ENCODE results near the gene DCLK1. TPM values are rescaled to one million over a fixed set of nuclear protein-coding genes. Genes with fewer than 3 reads are reported as not detected.

Gene DCLK1
- total RNA-seq, 2 experiments from 2014 or later: not detected

DNA sequence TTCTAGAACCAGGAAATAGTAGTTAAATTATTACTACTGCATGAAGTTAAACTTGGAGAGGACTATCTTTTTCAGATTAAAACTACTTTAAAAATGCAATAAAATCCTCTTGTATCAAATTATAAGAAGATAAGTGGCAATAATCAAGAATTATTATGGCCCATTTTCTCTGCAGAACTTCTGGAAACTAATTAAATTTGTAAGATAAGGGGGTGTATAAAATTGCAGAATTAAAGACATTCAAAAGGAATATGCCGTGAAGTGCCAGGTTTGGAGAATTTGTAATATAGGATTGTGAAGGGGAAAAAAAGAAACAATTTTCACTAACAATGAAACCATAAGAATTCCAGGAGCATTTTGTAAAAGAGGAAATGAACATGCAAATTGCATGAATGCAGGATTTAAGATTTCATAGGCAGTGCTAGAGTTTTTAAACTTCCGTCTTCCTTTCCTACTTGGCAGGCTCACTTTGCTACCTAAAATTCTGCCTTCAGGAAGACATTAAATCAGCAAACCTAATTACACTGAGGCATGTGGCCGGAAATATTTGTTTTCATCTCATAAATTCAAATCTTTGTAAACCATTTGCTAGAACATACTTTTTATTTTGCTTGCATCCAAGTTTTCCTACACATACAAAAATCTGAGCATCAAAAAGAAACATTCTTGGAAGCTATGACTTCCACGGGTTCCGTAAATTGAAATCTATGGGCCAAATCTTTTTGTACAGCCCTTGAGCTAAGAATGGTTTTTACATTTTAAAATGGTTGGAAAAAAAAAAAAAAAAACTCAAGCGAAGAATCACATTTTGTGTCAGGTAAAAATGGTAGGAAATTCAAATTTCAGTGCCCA, 166.9 kb downstream of the DCLK1 start:
- Mint-ChIP-seq H3K9me3 (peaks cover 10% of the 10 kb centered on the region), H3K27me3 (ENCODE audit: low read depth) (peaks cover 2% of the 10 kb centered on the region), H3K4me1 (ENCODE audit: low read depth) (no peaks in the 10 kb centered on the region), H3K4me3 (no peak overlapping the region), H3K36me3 (ENCODE audit: low read depth) (no peaks in the 10 kb centered on the region), H3K27ac (no peak overlapping the region)
- DNase-seq: no peak
- intact Hi-C loops (cut with micrococcal nuclease): no loop called here
- CTCF ChIA-PET: no interaction called here

GRCh38 chr13:35961461-35962220, 169.5 kb downstream of the DCLK1 start:
- no peak overlapping the region for H3K4me3 Mint-ChIP-seq
- CTCF ChIA-PET: no interaction called here
- no peaks in the 10 kb centered on the region for H3K36me3 Mint-ChIP-seq (ENCODE audit: low read depth)
- H3K27ac Mint-ChIP-seq: no peak overlapping the region
- no peak for DNase-seq
- H3K4me1 Mint-ChIP-seq (ENCODE audit: low read depth): no peaks in the 10 kb centered on the region
- peaks cover 2% of the 10 kb centered on the region for H3K27me3 Mint-ChIP-seq (ENCODE audit: low read depth)
- intact Hi-C loops (cut with micrococcal nuclease): no loop called here
- H3K9me3 Mint-ChIP-seq: peaks cover 2% of the 10 kb centered on the region

- DNase-seq: no peak
- CTCF ChIA-PET: no interaction called here
- Mint-ChIP-seq H3K4me3 (no peak overlapping the region), H3K27ac (no peak overlapping the region), H3K36me3 (ENCODE audit: low read depth) (no peaks in the 10 kb centered on the region), H3K27me3 (ENCODE audit: low read depth) (peaks cover 2% of the 10 kb centered on the region), H3K4me1 (ENCODE audit: low read depth) (no peaks in the 10 kb centered on the region), H3K9me3 (peaks cover 2% of the 10 kb centered on the region)
- intact Hi-C loops (cut with micrococcal nuclease): no loop called here
Observed at GRCh38 chr13:35961002-35961401, 170.2 kb downstream of the DCLK1 start.

DNA sequence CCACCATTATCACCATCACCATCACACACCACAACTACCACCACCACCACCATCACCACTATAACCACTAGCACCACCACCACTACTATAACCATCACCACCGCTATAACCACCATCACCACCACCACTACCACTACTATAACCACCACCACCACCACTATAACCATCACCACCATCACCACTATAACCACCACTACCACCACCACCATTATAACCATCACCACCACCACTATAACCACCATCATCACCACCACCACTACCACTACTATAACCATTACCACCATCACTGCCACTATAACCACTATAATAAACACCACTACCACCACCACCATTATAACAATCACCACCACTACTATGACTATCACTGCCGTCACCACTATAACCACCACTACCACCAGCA, 173.2 kb downstream of the DCLK1 start:
- H3K27me3 Mint-ChIP-seq (ENCODE audit: low read depth): peaks cover under 1% of the 10 kb centered on the region
- no peaks in the 10 kb centered on the region for H3K36me3 Mint-ChIP-seq (ENCODE audit: low read depth)
- CTCF ChIA-PET: no interaction called here
- no peak overlapping the region for H3K27ac Mint-ChIP-seq
- DNase-seq: no peak
- no peaks in the 10 kb centered on the region for H3K4me1 Mint-ChIP-seq (ENCODE audit: low read depth)
- H3K4me3 Mint-ChIP-seq: no peak overlapping the region
- intact Hi-C loops (cut with micrococcal nuclease): loop anchor here (10.0 kb wide), 1 partner anchor 143 kb away; no protein-coding TSS in a partner anchor
- no peaks in the 10 kb centered on the region for H3K9me3 Mint-ChIP-seq

DNA sequence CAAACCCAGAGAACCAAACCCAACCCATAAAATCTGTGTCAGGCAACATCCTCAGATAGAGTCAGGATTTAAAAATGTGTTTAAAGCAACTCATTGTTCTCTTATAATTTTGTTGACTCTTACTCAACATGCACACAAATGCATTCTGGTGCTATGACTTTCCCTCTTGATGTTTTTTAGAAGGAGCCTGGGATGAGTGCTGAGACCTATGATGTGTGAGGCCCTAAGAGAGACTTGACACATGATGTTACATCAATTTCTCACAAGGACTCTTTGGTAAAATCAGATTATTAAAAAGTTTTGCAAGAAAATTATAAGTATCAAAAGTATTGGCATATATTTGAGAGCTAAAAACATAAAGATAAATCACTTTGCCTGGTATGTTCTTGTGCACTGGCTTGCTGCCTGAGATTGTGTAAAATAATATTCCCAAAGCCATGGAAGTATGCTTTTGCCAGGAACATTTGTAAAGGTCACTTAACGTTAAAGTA, 173.9 kb downstream of the DCLK1 start:
- no peak overlapping the region for H3K4me3 Mint-ChIP-seq
- no peak for DNase-seq
- CTCF ChIA-PET: no interaction called here
- no peaks in the 10 kb centered on the region for H3K36me3 Mint-ChIP-seq (ENCODE audit: low read depth)
- H3K9me3 Mint-ChIP-seq: no peaks in the 10 kb centered on the region
- intact Hi-C loops (cut with micrococcal nuclease): loop anchor here (10.0 kb wide), 1 partner anchor 142 kb away; no protein-coding TSS in a partner anchor
- no peaks in the 10 kb centered on the region for H3K27me3 Mint-ChIP-seq (ENCODE audit: low read depth)
- no peaks in the 10 kb centered on the region for H3K4me1 Mint-ChIP-seq (ENCODE audit: low read depth)
- no peak overlapping the region for H3K27ac Mint-ChIP-seq

DNA sequence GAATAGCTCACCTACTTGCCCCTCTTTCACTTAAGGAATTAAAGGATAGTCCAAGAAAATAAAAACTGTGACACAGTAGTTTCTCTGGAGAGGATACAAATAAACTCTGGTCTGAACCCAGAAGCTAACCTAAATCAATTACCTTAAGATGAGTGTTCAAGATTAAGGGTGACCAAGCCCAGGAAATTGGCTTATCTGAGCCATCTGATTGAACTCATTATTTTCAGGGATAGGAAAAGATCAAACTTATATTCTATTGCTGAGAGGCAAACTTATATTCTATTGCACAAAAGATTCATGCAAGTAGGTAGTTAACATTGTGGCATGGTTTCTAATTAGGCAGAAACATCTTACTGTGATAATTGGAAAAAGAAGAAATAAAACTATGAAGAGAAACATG, 175.1 kb downstream of the DCLK1 start:
- intact Hi-C loops (cut with micrococcal nuclease): loop anchor here (10.0 kb wide), 1 partner anchor 141 kb away; no protein-coding TSS in a partner anchor
- no peaks in the 10 kb centered on the region for H3K27me3 Mint-ChIP-seq (ENCODE audit: low read depth)

GRCh38 chr13:35954207-35954560, 177.0 kb downstream of the DCLK1 start:
- CTCF ChIA-PET: interaction anchor here (0.6 kb wide), 1 partner anchor 97 kb away, joined by 3 read pairs; no protein-coding TSS in a partner anchor
- intact Hi-C loops (cut with micrococcal nuclease): loop anchor here (10.0 kb wide), 1 partner anchor 139 kb away; no protein-coding TSS in a partner anchor
- no peak for DNase-seq
- Mint-ChIP-seq H3K36me3 (ENCODE audit: low read depth) (no peaks in the 10 kb centered on the region), H3K27me3 (ENCODE audit: low read depth) (no peaks in the 10 kb centered on the region), H3K9me3 (no peaks in the 10 kb centered on the region), H3K4me3 (no peak overlapping the region), H3K4me1 (ENCODE audit: low read depth) (no peaks in the 10 kb centered on the region), H3K27ac (no peak overlapping the region)

More for the DNA sequence above, 175.1 kb downstream of the DCLK1 start:
- H3K36me3 Mint-ChIP-seq (ENCODE audit: low read depth): no peaks in the 10 kb centered on the region
- DNase-seq: no peak
- H3K4me3 Mint-ChIP-seq: no peak overlapping the region
- CTCF ChIA-PET: no interaction called here
- H3K4me1 Mint-ChIP-seq (ENCODE audit: low read depth): no peaks in the 10 kb centered on the region
- no peak overlapping the region for H3K27ac Mint-ChIP-seq
- H3K9me3 Mint-ChIP-seq: no peaks in the 10 kb centered on the region

GRCh38 chr13:35953537-35954206, 177.5 kb downstream of the DCLK1 start:
- Mint-ChIP-seq H3K27me3 (ENCODE audit: low read depth) (no peaks in the 10 kb centered on the region), H3K9me3 (no peaks in the 10 kb centered on the region), H3K4me1 (ENCODE audit: low read depth) (no peaks in the 10 kb centered on the region), H3K27ac (no peak overlapping the region), H3K36me3 (ENCODE audit: low read depth) (no peaks in the 10 kb centered on the region), H3K4me3 (no peak overlapping the region)
- intact Hi-C loops (cut with micrococcal nuclease): loop anchor here (10.0 kb wide), 1 partner anchor 139 kb away; no protein-coding TSS in a partner anchor
- CTCF ChIA-PET: interaction anchor here (0.6 kb wide), 2 partner anchors 39 to 98 kb away, joined by 3 read pairs; no protein-coding TSS in a partner anchor
- no peak for DNase-seq

DNA sequence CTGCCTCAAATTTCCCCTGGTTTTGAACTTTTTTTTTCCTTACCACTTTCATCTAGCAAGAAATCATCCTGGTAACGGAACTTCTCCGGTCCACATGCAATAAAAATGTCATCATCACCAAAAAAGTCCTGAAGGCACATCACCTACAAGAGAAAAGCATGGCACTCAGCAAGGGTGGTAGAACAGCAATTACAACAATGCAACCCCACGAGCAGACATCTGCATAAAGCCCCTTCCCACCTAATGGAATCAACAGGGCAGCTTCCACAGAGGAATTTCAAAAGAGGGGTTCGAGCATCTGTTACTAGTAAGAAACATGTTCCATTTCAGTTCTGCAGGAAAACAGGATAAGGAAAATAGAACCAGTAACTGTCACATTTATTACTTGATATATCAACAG, 183.9 kb downstream of the DCLK1 start:
- H3K4me1 Mint-ChIP-seq (ENCODE audit: low read depth): no peaks in the 10 kb centered on the region
- no peak for DNase-seq
- no peak overlapping the region for H3K4me3 Mint-ChIP-seq
- H3K27me3 Mint-ChIP-seq (ENCODE audit: low read depth): no peaks in the 10 kb centered on the region
- H3K9me3 Mint-ChIP-seq: peaks cover 2% of the 10 kb centered on the region
- H3K27ac Mint-ChIP-seq: no peak overlapping the region
- CTCF ChIA-PET: no interaction called here
- no peaks in the 10 kb centered on the region for H3K36me3 Mint-ChIP-seq (ENCODE audit: low read depth)
- intact Hi-C loops (cut with micrococcal nuclease): no loop called here

- Mint-ChIP-seq H3K27ac (no peak overlapping the region), H3K4me3 (no peak overlapping the region), H3K36me3 (ENCODE audit: low read depth) (no peaks in the 10 kb centered on the region), H3K4me1 (ENCODE audit: low read depth) (no peaks in the 10 kb centered on the region), H3K27me3 (ENCODE audit: low read depth) (no peaks in the 10 kb centered on the region), H3K9me3 (peaks cover 2% of the 10 kb centered on the region)
- no peak for DNase-seq
- CTCF ChIA-PET: no interaction called here
- intact Hi-C loops (cut with micrococcal nuclease): no loop called here
Observed at GRCh38 chr13:35945368-35945767, 185.8 kb downstream of the DCLK1 start.

DNA sequence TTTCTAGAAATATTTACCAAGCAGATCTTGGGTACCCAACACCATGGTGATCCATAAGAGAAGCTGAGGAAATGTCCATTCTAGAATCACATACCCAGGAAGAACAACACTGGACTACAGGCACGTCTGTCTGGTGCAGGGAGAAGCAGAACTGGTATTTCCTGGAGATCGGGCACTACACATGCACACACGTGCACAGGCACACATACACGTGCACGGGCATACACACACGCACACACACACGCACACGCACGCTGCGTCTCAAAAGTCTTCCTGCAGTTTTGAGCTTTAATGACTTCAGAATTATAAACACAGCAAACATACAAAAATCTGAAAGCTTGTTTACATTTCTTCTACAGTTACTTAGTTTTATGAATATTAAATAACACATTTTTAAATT, 189.8 kb downstream of the DCLK1 start:
- Mint-ChIP-seq H3K36me3 (ENCODE audit: low read depth) (no peaks in the 10 kb centered on the region), H3K27me3 (ENCODE audit: low read depth) (no peaks in the 10 kb centered on the region), H3K27ac (no peak overlapping the region), H3K4me1 (ENCODE audit: low read depth) (no peaks in the 10 kb centered on the region), H3K4me3 (no peak overlapping the region), H3K9me3 (peaks cover 2% of the 10 kb centered on the region)
- CTCF ChIA-PET: interaction anchor here (0.6 kb wide), 1 partner anchor 352 kb away, joined by 3 read pairs; no protein-coding TSS in a partner anchor
- intact Hi-C loops (cut with micrococcal nuclease): no loop called here
- DNase-seq: no peak

GRCh38 chr13:35940734-35941133, 190.4 kb downstream of the DCLK1 start:
- peaks cover 2% of the 10 kb centered on the region for H3K9me3 Mint-ChIP-seq
- H3K27me3 Mint-ChIP-seq (ENCODE audit: low read depth): no peaks in the 10 kb centered on the region
- CTCF ChIA-PET: no interaction called here
- H3K36me3 Mint-ChIP-seq (ENCODE audit: low read depth): no peaks in the 10 kb centered on the region
- DNase-seq: no peak
- intact Hi-C loops (cut with micrococcal nuclease): no loop called here
- H3K4me1 Mint-ChIP-seq (ENCODE audit: low read depth): no peaks in the 10 kb centered on the region
- H3K4me3 Mint-ChIP-seq: no peak overlapping the region
- no peak overlapping the region for H3K27ac Mint-ChIP-seq
